Type B pancreatic cell (in vitro differentiated cells): ENCODE data around the gene ZDBF2. TPM values are rescaled to one million over a fixed set of nuclear protein-coding genes. Genes with fewer than 3 reads are reported as not detected.

Source experiments
- DNase-seq: peaks from one replicate; pipeline ENCODE4 v3.0.0; 2021; ENCODE audit warnings: mixed read lengths; ENCODE audit not compliant: unreplicated experiment; ENCODE audit errors: extremely low spot score
- H3K27ac Mint-ChIP-seq: 2 replicates; pipeline ENCODE4 v1.8.0; 2021; ENCODE audit warnings: mild to moderate bottlenecking, mixed read lengths
- H3K27me3 Mint-ChIP-seq: 2 replicates; pipeline ENCODE4 v1.8.0; 2021; ENCODE audit warnings: mixed read lengths
- H3K36me3 Mint-ChIP-seq: 2 replicates; pipeline ENCODE4 v1.8.0; 2021; ENCODE audit warnings: mixed read lengths
- H3K4me1 Mint-ChIP-seq: one replicate; pipeline ENCODE4 v1.8.0; 2021; ENCODE audit warnings: mixed read lengths; ENCODE audit not compliant: unreplicated experiment
- H3K4me3 Mint-ChIP-seq: 2 replicates; pipeline ENCODE4 v1.8.0; 2021; ENCODE audit warnings: mild to moderate bottlenecking, mixed read lengths
- H3K9me3 Mint-ChIP-seq: 2 replicates; pipeline ENCODE4 v1.8.0; 2021; ENCODE audit warnings: mixed read lengths
- total RNA-seq: library from RNA; stranded (reverse); gene quantifications from 2 replicates; pipeline ENCODE4 v1.2.1, GENCODE V29; 2021; ENCODE audit warnings: low replicate concordance
- TF ChIP-seq, protein P1 (sequence below): fragments of 200-600 bp; sonication (generic); conservative IDR thresholded peaks from 2 replicates; pipeline ENCODE4 v1.5.0; 2021; ENCODE audit warnings: antibody characterized with exemption, mild to moderate bottlenecking

The ZDBF2 gene
- total RNA-seq, 1 donor from 2014 or later, result 35.1 TPM

DNA sequence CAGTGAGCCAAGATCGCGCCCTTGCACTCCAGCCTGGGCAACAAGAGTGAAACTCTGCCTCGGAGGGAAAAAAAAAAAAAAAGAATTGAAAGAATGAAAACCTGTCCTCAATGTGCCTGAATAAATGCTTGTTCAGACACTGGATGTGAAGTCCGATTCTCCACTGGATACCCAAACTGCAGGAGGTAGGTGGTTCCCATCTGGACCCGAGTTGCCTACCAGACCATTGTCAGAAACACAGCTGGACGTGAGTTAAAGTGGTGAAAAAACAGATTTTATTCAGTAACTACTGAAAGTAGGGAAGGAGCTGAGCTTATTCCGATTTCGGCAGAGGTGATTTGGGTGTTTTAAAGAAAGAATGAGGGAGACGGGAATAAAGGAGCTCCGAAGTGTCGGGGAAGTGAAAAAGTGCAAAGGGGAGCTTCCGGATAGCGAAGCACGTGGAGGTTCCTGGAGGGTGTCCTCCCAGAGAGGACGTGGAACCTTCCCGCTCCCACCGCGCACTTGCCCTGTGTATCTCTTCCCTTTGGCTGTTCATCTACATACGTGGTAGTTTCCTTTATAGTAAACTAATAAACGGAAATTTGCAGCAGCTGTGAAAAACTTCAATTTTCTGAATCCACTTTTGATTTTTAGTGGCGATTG, 10.4 kb upstream of the ZDBF2 start:
- Mint-ChIP-seq H3K27me3 (peaks cover 22% of the 10 kb centered on the region), H3K27ac (no peak overlapping the region), H3K4me3 (no peak overlapping the region)

DNA sequence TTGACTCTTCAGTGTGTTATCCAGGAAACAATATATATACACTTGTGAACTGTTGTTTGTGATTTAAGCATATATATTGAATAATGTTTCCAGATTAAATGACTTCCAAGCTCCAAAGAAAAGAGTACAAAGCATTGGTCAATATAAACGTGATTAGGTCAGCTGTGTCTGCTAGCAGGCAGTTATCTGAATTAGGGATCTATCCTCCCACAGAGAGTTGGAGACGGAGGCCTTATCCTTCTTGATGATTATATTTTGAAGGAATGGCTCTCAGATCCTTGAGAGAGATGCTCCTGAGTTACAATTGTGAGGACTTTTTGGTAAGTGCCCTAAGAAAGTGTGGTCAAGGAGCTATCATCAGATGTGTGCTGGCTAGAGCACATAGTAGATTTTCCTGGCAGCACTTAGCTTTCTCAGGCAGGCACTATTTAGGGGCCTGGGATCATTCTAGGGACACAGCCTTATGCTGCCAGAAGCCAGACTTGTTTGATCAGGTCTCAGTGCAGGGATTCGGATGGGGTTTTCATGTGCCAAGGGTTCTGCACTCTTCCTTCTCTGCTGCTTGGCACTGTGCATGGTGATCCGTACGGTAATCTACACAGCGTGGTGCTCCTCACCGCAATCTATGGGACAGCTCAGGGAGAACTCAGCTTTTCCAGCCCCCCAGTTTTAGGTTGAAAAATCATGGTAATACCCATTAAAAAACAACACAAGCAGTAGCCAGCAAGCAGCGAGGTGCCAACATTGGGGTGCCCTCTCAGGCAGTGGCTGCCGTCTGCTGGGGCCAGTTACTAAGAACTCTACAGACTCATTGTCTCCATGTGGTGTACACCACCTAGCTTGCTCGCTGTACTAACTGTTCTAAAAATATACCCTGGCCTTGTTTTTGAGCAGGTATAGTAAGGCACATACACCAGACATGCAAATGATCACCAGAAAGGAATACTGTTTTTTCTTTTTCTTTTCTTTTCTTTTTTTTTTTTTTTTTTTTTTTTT, 8.0 kb upstream of the ZDBF2 start:
- Mint-ChIP-seq H3K9me3 (no peaks in the 10 kb centered on the region), H3K4me3 (no peak overlapping the region), H3K27me3 (peaks cover 17% of the 10 kb centered on the region), H3K27ac (no peak overlapping the region), H3K4me1 (no peaks in the 10 kb centered on the region), H3K36me3 (no peaks in the 10 kb centered on the region)
- TF ChIP-seq, protein P1, sequence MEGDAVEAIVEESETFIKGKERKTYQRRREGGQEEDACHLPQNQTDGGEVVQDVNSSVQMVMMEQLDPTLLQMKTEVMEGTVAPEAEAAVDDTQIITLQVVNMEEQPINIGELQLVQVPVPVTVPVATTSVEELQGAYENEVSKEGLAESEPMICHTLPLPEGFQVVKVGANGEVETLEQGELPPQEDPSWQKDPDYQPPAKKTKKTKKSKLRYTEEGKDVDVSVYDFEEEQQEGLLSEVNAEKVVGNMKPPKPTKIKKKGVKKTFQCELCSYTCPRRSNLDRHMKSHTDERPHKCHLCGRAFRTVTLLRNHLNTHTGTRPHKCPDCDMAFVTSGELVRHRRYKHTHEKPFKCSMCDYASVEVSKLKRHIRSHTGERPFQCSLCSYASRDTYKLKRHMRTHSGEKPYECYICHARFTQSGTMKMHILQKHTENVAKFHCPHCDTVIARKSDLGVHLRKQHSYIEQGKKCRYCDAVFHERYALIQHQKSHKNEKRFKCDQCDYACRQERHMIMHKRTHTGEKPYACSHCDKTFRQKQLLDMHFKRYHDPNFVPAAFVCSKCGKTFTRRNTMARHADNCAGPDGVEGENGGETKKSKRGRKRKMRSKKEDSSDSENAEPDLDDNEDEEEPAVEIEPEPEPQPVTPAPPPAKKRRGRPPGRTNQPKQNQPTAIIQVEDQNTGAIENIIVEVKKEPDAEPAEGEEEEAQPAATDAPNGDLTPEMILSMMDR, result no peak
- DNase-seq, result no peak

More for the DNA sequence above, 10.4 kb upstream of the ZDBF2 start:
- Mint-ChIP-seq H3K36me3 (no peaks in the 10 kb centered on the region), H3K4me1 (peaks cover 17% of the 10 kb centered on the region), H3K9me3 (no peaks in the 10 kb centered on the region)
- DNase-seq, result no peak
- TF ChIP-seq, protein P1, result no peak

DNA sequence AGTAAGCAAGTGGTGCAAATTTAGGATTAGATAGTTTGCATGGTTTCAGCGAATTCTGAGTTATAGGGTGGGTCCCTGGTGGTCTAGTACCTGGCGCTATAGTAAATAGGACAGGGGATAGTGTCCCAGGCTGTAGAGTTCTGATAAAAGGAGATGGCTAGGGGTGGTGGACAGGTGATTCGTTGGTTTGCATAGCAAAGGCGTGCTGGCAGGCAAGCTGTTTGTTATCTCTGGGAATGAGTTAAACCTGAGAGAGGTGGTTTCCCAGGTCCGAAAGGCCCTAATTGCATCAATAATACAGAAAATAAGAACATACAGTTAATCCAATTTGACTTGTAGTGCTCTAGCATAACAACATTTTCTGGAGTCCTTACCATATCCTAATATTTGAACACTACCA, 6.9 kb upstream of the ZDBF2 start:
- peaks cover 17% of the 10 kb centered on the region for H3K27me3 Mint-ChIP-seq

DNA sequence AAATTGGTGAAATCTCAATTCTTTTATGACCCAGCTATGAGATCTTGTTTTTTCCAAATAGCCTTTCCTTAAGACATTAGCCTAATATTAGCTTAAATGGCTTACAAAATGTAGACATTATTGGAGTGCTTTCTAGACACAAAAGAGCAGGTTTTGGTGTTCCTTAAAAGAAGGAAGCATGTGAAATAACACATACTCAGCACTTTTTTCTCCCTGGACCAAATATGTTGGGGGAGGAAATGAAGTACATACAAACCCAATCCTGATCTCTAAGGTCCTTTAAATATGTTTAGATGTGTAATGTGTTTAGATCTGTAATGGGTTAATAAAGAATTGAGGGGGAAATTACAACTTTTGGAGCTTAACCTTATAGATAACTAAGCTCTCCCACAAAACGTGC, 3.4 kb upstream of the ZDBF2 start:
- no peak for DNase-seq
- no peaks in the 10 kb centered on the region for H3K36me3 Mint-ChIP-seq
- H3K27ac Mint-ChIP-seq, result no peak overlapping the region
- TF ChIP-seq, protein P1, result no peak
- H3K4me1 Mint-ChIP-seq, result peaks cover 17% of the 10 kb centered on the region
- H3K27me3 Mint-ChIP-seq, result no peaks in the 10 kb centered on the region
- H3K9me3 Mint-ChIP-seq, result no peaks in the 10 kb centered on the region
- no peak overlapping the region for H3K4me3 Mint-ChIP-seq

More for the DNA sequence above, 6.9 kb upstream of the ZDBF2 start:
- H3K9me3 Mint-ChIP-seq, result no peaks in the 10 kb centered on the region
- TF ChIP-seq, protein P1, result no peak
- no peak overlapping the region for H3K27ac Mint-ChIP-seq
- H3K4me1 Mint-ChIP-seq, result no peaks in the 10 kb centered on the region
- no peak for DNase-seq
- no peaks in the 10 kb centered on the region for H3K36me3 Mint-ChIP-seq
- no peak overlapping the region for H3K4me3 Mint-ChIP-seq

DNA sequence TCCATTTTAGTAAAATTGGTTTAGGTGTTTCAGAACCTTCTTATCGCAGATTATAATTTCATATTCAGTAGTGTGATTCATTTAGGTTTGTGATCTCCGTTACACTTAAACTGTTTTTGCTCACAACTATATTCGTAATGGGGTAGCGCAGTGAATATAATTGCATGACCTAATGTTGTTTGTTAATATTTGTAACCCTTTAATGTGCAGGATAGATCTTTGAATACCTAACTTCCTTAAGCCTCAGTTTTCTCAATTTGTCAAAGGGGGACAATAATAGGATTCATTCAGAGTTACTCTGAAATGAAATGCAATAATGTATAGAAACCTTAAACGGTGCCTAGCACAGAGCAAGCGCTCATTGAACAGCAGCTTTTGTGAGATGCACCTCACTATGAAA, 558 bp upstream of the ZDBF2 start:
- no peak for DNase-seq
- Mint-ChIP-seq H3K36me3 (no peaks in the 10 kb centered on the region), H3K4me1 (peaks cover 25% of the 10 kb centered on the region), H3K27me3 (no peaks in the 10 kb centered on the region), H3K9me3 (no peaks in the 10 kb centered on the region), H3K4me3 (peak overlapping the region; percentile 94), H3K27ac (peak overlapping the region; percentile 68)
- TF ChIP-seq, protein P1, result no peak
